Lower leg skin (tissue), 4 donors: ENCODE measurements around the gene CNRIP1. TPM values are rescaled to one million over a fixed set of nuclear protein-coding genes. Genes with fewer than 3 reads are reported as not detected.

Source experiments
- DNase-seq, 2 donors: peaks; one replicate each; pipeline ENCODE4 v3.0.0-alpha.2; 2019; ENCODE audit warnings: low spot score in 2 of 2
- H3K4me3 ChIP-seq: fragments of 200-600 bp; sonication (generic); 2 replicates; pipeline ENCODE4 v1.5.1; 2017; ENCODE audit warnings: mild to moderate bottlenecking, low read depth; ENCODE audit not compliant: poor library complexity, severe bottlenecking
- CTCF ChIP-seq, 3 donors: fragments of 450-650 bp; IDR thresholded peaks; one replicate each; pipeline ENCODE4 v1.5.1; 2016; ENCODE audit warnings: antibody characterized with exemption in 3 of 3, mild to moderate bottlenecking in 3 of 3, moderate library complexity in 2 of 3
- POLR2A ChIP-seq, 2 donors: fragments of 450-650 bp; IDR thresholded peaks; one replicate each; pipeline ENCODE4 v1.6.1; 2016 to 2017; ENCODE audit warnings: antibody characterized with exemption in 2 of 2, mild to moderate bottlenecking in 1 of 2, moderate library complexity in 1 of 2
- WGBS, 2 donors: methylation state at CpG; one replicate each; pipeline ENCODE4 v1.1.5; 2018; 5-methylcytosine and 5-hydroxymethylcytosine counted together
- intact Hi-C: fragments of 100-400 bp; cut with DNase I; formaldehyde crosslinking; loops from one replicate; pipeline ENCODE4 v1.15.0; 2023; ENCODE audit warnings: low total_unique reads
- total RNA-seq, 4 donors: library from RNA; depleted of rRNA; stranded (reverse); fragments of >200 nt; gene quantifications; one replicate each; pipeline ENCODE4 v1.1.0, GENCODE V29; 2016

The CNRIP1 gene
- total RNA-seq, 4 donors from 2014 or later = 5.7 to 12.8 (median 7.8) TPM

- WGBS, 2 donors = 69 to 76% methylated on average over 2 of the region's 2 CpGs
- intact Hi-C loops = no loop called here
- no peak for DNase-seq
- H3K4me3 ChIP-seq = no peak overlapping the region
- TF ChIP-seq CTCF (IDR thresholded peaks at IDR 0.05) = no peak
- no peak for TF ChIP-seq POLR2A (IDR thresholded peaks at IDR 0.05)
Observed at GRCh38 chr2:68248806-68249205, 70.9 kb downstream of the CNRIP1 start.

- DNase-seq = no peak
- intact Hi-C loops = no loop called here
- no peak overlapping the region for H3K4me3 ChIP-seq
- 56 to 67% methylated on average over 3 of the region's 3 CpGs for WGBS, 2 donors
- no peak for TF ChIP-seq CTCF (IDR thresholded peaks at IDR 0.05)
- no peak for TF ChIP-seq POLR2A (IDR thresholded peaks at IDR 0.05)
Observed at GRCh38 chr2:68248361-68248760, 71.4 kb downstream of the CNRIP1 start.

GRCh38 chr2:68246396-68246795 is 73.4 kb downstream of the CNRIP1 start:
- intact Hi-C loops = no loop called here
- no peak overlapping the region for H3K4me3 ChIP-seq
- TF ChIP-seq POLR2A (IDR thresholded peaks at IDR 0.05) (no peak), CTCF (IDR thresholded peaks at IDR 0.05) (no peak)
- no peak for DNase-seq
- 82 to 90% methylated on average over 1 of the region's 1 CpG for WGBS, 2 donors

- TF ChIP-seq POLR2A (IDR thresholded peaks at IDR 0.05) = no peak
- no peak for TF ChIP-seq CTCF (IDR thresholded peaks at IDR 0.05)
- H3K4me3 ChIP-seq = no peak overlapping the region
- DNase-seq = no peak
- intact Hi-C loops = no loop called here
Observed at GRCh38 chr2:68245672-68246071, 74.1 kb downstream of the CNRIP1 start.

- no peak overlapping the region for H3K4me3 ChIP-seq
- DNase-seq = no peak
- intact Hi-C loops = no loop called here
- TF ChIP-seq CTCF (IDR thresholded peaks at IDR 0.05) (no peak), POLR2A (IDR thresholded peaks at IDR 0.05) (no peak)
- 93 to 98% methylated on average over 4 of the region's 4 CpGs for WGBS, 2 donors
Observed at GRCh38 chr2:68245066-68245465, 74.7 kb downstream of the CNRIP1 start.

GRCh38 chr2:68244456-68244855 is 75.3 kb downstream of the CNRIP1 start:
- 61 to 66% methylated on average over 2 of the region's 2 CpGs for WGBS, 2 donors
- DNase-seq = no peak
- no peak for TF ChIP-seq POLR2A (IDR thresholded peaks at IDR 0.05)
- no peak for TF ChIP-seq CTCF (IDR thresholded peaks at IDR 0.05)
- intact Hi-C loops = no loop called here
- H3K4me3 ChIP-seq = no peak overlapping the region
